MCF 10A (cell line): ENCODE measurements around the gene RIGI. TPM values are rescaled to one million over a fixed set of nuclear protein-coding genes. Genes with fewer than 3 reads are reported as not detected.

Source experiments
- BruUV-seq: library from RNA; stranded (reverse); fragments of 400-500 nt; replicated peaks from 2 replicates; lab custom pipeline; 2021; lab: Mats Ljungman, UMichigan
- CTCF ChIA-PET: fragments of 300-600 bp; sonication (Branson Sonifier 250); formaldehyde crosslinking; extraction: SDS; loops from one replicate; lab custom pipeline; 2021; ENCODE audit warnings: antibody characterized with exemption, inconsistent platforms; lab: Yijun Ruan, JAX
- POLR2A ChIA-PET: fragments of 300-600, 350-650 bp; sonication (Branson Sonifier 250); formaldehyde crosslinking; extraction: SDS; loops from one replicate; lab custom pipeline; 2020; ENCODE audit warnings: antibody characterized with exemption, inconsistent platforms; lab: Yijun Ruan, JAX
- DNase-seq: peaks from one replicate; pipeline ENCODE4 v3.0.0-alpha.2; 2018; ENCODE audit not compliant: unreplicated experiment
- H3K27ac Mint-ChIP-seq: one replicate; pipeline ENCODE4 v1.8.0; 2022; ENCODE audit warnings: mild to moderate bottlenecking, low read depth, mixed read lengths; ENCODE audit not compliant: unreplicated experiment
- H3K27me3 Mint-ChIP-seq: one replicate; pipeline ENCODE4 v1.8.0; 2022; ENCODE audit warnings: mixed read lengths; ENCODE audit not compliant: insufficient read depth, unreplicated experiment
- H3K36me3 Mint-ChIP-seq: one replicate; pipeline ENCODE4 v1.8.0; 2022; ENCODE audit warnings: mild to moderate bottlenecking, moderate library complexity, mixed read lengths; ENCODE audit not compliant: insufficient read depth, unreplicated experiment
- H3K4me1 Mint-ChIP-seq: one replicate; pipeline ENCODE4 v1.8.0; 2022; ENCODE audit warnings: mixed read lengths; ENCODE audit not compliant: insufficient read depth, unreplicated experiment
- H3K4me3 Mint-ChIP-seq: one replicate; pipeline ENCODE4 v1.8.0; 2022; ENCODE audit warnings: mild to moderate bottlenecking, moderate library complexity, mixed read lengths; ENCODE audit not compliant: unreplicated experiment
- H3K9me3 Mint-ChIP-seq: one replicate; pipeline ENCODE4 v1.8.0; 2022; ENCODE audit warnings: mixed read lengths; ENCODE audit not compliant: unreplicated experiment
- intact Hi-C: fragments of 100-400 bp; cut with micrococcal nuclease; formaldehyde crosslinking; loops from 2 replicates; pipeline ENCODE4 v1.14.1; 2022
- total RNA-seq: library from RNA; stranded (reverse); gene quantifications from 2 replicates; pipeline ENCODE4 v1.2.3, GENCODE V29; 2022
- TF ChIP-seq, protein P1 (sequence below): fragments of 200-600 bp; IDR thresholded peaks from one replicate; pipeline ENCODE4 v1.8.0; 2022; ENCODE audit warnings: antibody characterized with exemption, mild to moderate bottlenecking; ENCODE audit not compliant: unreplicated experiment

The RIGI gene
- total RNA-seq, 1 experiment from 2014 or later: 3.2 TPM

- DNase-seq: no peak
- BruUV-seq: no TSS peak
- Mint-ChIP-seq H3K9me3 (no peaks in the 10 kb centered on the region), H3K27ac (no peak overlapping the region), H3K4me3 (no peak overlapping the region), H3K36me3 (peaks cover 54% of the 10 kb centered on the region), H3K4me1 (peaks cover 6% of the 10 kb centered on the region), H3K27me3 (no peaks in the 10 kb centered on the region)
- TF ChIP-seq, protein P1, sequence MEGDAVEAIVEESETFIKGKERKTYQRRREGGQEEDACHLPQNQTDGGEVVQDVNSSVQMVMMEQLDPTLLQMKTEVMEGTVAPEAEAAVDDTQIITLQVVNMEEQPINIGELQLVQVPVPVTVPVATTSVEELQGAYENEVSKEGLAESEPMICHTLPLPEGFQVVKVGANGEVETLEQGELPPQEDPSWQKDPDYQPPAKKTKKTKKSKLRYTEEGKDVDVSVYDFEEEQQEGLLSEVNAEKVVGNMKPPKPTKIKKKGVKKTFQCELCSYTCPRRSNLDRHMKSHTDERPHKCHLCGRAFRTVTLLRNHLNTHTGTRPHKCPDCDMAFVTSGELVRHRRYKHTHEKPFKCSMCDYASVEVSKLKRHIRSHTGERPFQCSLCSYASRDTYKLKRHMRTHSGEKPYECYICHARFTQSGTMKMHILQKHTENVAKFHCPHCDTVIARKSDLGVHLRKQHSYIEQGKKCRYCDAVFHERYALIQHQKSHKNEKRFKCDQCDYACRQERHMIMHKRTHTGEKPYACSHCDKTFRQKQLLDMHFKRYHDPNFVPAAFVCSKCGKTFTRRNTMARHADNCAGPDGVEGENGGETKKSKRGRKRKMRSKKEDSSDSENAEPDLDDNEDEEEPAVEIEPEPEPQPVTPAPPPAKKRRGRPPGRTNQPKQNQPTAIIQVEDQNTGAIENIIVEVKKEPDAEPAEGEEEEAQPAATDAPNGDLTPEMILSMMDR: no peak
- ChIA-PET POLR2A (interaction anchor here (1.6 kb wide), 1 partner anchor 14 kb away, joined by 5 read pairs; the partner anchor contains the start of gene TOPORS), CTCF (interaction anchor here (0.6 to 7.6 kb wide), 6 partner anchors 9 to 188 kb away, joined by 3 to 45 read pairs (median 6); partner anchors contain the start of gene RIGI)
- intact Hi-C loops: no loop called here
Measured at GRCh38 chr9:32566770-32567169, 40.8 kb upstream of the RIGI start.

DNA sequence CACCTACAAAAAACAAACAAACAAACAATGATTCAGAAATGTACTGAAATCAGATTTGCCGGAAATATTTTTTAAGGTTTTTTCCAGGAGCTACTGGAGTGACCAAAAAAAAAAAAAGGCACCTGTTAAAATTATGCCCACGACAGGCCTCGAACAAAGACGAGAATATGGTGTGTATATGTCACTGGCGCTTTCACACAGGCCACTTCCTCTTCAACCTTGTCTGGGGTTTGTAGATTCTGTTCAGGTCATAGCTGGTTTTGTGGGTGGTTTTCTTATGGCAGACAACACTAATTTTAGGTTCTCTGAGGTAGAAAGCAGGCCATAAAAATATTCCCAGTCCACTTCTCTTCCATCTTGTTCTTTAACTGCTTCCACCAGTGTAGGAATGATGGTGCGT, 40.0 kb upstream of the RIGI start:
- ChIA-PET POLR2A (interaction anchor here (1.6 kb wide), 1 partner anchor 13 kb away, joined by 5 read pairs; the partner anchor contains the start of gene TOPORS), CTCF (interaction anchor here (1.0 to 7.6 kb wide), 5 partner anchors 15 to 187 kb away, joined by 3 to 45 read pairs (median 9); partner anchors contain the start of gene RIGI)
- peaks cover 6% of the 10 kb centered on the region for H3K4me1 Mint-ChIP-seq

GRCh38 chr9:32558408-32558934, 32.5 kb upstream of the RIGI start:
- Mint-ChIP-seq H3K4me1 (peaks cover 8% of the 10 kb centered on the region), H3K36me3 (no peaks in the 10 kb centered on the region), H3K27me3 (no peaks in the 10 kb centered on the region), H3K4me3 (no peak overlapping the region), H3K9me3 (no peaks in the 10 kb centered on the region), H3K27ac (no peak overlapping the region)
- POLR2A ChIA-PET: interaction anchor here (0.6 kb wide), 2 partner anchors 174 to 835 kb away, joined by 3 to 4 read pairs; partner anchors contain the start of gene ACO1
- BruUV-seq: no TSS peak
- CTCF ChIA-PET: interaction anchor here (0.9 to 1.1 kb wide), 2 partner anchors 15 to 25 kb away, joined by 3 to 6 read pairs; partner anchors contain the start of gene NDUFB6
- intact Hi-C loops: no loop called here
- no peak for DNase-seq
- TF ChIP-seq, protein P1: no peak

More for the DNA sequence above, 40.0 kb upstream of the RIGI start:
- Mint-ChIP-seq H3K36me3 (peaks cover 54% of the 10 kb centered on the region), H3K4me3 (no peak overlapping the region), H3K27me3 (no peaks in the 10 kb centered on the region), H3K27ac (no peak overlapping the region), H3K9me3 (no peaks in the 10 kb centered on the region)
- DNase-seq: no peak
- intact Hi-C loops: no loop called here
- TF ChIP-seq, protein P1: no peak
- BruUV-seq: no TSS peak

DNA sequence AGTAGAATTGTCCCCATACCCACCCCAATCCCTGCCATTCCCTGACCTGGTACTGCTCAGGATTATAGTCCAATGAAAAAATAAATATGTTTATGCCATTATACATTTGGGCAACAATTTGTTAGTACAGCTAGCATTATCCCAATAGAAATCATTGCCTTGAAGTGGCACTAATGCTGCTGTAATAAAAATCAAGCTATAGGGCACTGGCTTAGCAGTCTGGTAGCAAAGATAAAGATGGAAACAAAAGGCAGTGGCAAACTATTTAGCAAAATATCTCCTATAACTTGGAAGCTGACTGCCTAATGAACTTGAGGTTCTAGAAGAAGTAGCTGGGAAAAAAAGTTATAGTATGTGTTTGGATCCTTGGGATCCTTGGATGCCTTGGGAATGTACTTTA, 28.6 kb upstream of the RIGI start:
- H3K4me1 Mint-ChIP-seq: peaks cover 14% of the 10 kb centered on the region
- BruUV-seq: no TSS peak
- H3K27me3 Mint-ChIP-seq: no peaks in the 10 kb centered on the region
- ChIA-PET CTCF (interaction anchor here (0.6 to 1.7 kb wide), 4 partner anchors 15 to 1176 kb away, joined by 3 to 9 read pairs (median 4); no protein-coding TSS in a partner anchor), POLR2A (interaction anchor here (0.5 to 2.9 kb wide), 6 partner anchors 18 to 472 kb away, joined by 4 to 15 read pairs (median 4); partner anchors contain the start of genes ACO1, NDUFB6 and RIGI)
- H3K27ac Mint-ChIP-seq: no peak overlapping the region
- TF ChIP-seq, protein P1: no peak
- no peak overlapping the region for H3K4me3 Mint-ChIP-seq
- no peaks in the 10 kb centered on the region for H3K9me3 Mint-ChIP-seq
- H3K36me3 Mint-ChIP-seq: peaks cover 8% of the 10 kb centered on the region
- DNase-seq: no peak
- intact Hi-C loops: no loop called here
